Measurements from ENCODE around the gene OR12D1. TPM values are rescaled to one million over a fixed set of nuclear protein-coding genes. Genes with fewer than 3 reads are reported as not detected.

Gene OR12D1
- not detected for polyA plus RNA-seq (2013, experiment 1 of 4)
- not detected for polyA plus RNA-seq (2013, experiment 2 of 4)
- polyA plus RNA-seq (2013, experiment 3 of 4): not detected
- polyA plus RNA-seq (2013, experiment 4 of 4): not detected

GRCh38 chr6:29414588-29414987, at the start of gene OR12D1:
Gene OR12D1, plus strand, starts transcription at chr6:29414928.
- no peaks in the 10 kb centered on the region for H3K27me3 ChIP-seq (ENCODE audit: control insufficient read depth, insufficient read depth, low read length, poor library complexity, severe bottlenecking)
- H3K9me3 ChIP-seq (ENCODE audit: control insufficient read depth, low read length): no peaks in the 10 kb centered on the region
- H3K36me3 ChIP-seq (ENCODE audit: control insufficient read depth, insufficient read depth, low read length): no peaks in the 10 kb centered on the region
- no peak within 1 kb of the TSS for H3K4me3 ChIP-seq (ENCODE audit: insufficient read depth, low read depth, low read length)
- no peak within 1 kb of the TSS for H3K27ac ChIP-seq (ENCODE audit: insufficient read depth, low read depth, low read length, poor library complexity, severe bottlenecking)
- no peaks in the 10 kb centered on the region for H3K4me1 ChIP-seq (ENCODE audit: control insufficient read depth, insufficient read depth, low read length)

- H3K4me3 ChIP-seq (ENCODE audit: insufficient read depth, low read depth, low read length): no peak within 1 kb of the TSS
- no peaks in the 10 kb centered on the region for H3K9me3 ChIP-seq (ENCODE audit: control insufficient read depth, low read length)
- no peaks in the 10 kb centered on the region for H3K27me3 ChIP-seq (ENCODE audit: control insufficient read depth, insufficient read depth, low read length, poor library complexity, severe bottlenecking)
- whole genome bisulfite sequencing, 2 experiments: 85 to 91% methylated on average over 3 of the region's 3 CpGs
- H3K36me3 ChIP-seq (ENCODE audit: control insufficient read depth, insufficient read depth, low read length): no peaks in the 10 kb centered on the region
- no peak within 1 kb of the TSS for H3K27ac ChIP-seq (ENCODE audit: insufficient read depth, low read depth, low read length, poor library complexity, severe bottlenecking)
- no peaks in the 10 kb centered on the region for H3K4me1 ChIP-seq (ENCODE audit: control insufficient read depth, insufficient read depth, low read length)
Observed at GRCh38 chr6:29368765-29369164, 46.0 kb upstream of the OR12D1 start, which contains the start of gene OR5V1. Gene OR5V1, minus strand, starts transcription at chr6:29368865. Its CDS starts 12,670 bp downstream, at chr6:29356195.

- Histone ChIP-seq H3K4me1 (ENCODE audit: control insufficient read depth, insufficient read depth, low read length) (no peaks in the 10 kb centered on the region), H3K9me3 (ENCODE audit: control insufficient read depth, low read length) (no peaks in the 10 kb centered on the region), H3K27me3 (ENCODE audit: control insufficient read depth, insufficient read depth, low read length, poor library complexity, severe bottlenecking) (no peaks in the 10 kb centered on the region), H3K27ac (ENCODE audit: insufficient read depth, low read depth, low read length, poor library complexity, severe bottlenecking) (no peak within 1 kb of the TSS), H3K36me3 (ENCODE audit: control insufficient read depth, insufficient read depth, low read length) (no peaks in the 10 kb centered on the region), H3K4me3 (ENCODE audit: insufficient read depth, low read depth, low read length) (no peak within 1 kb of the TSS)
- no CpG with 5 or more reads among the region's 1 CpG for WGBS, 2 experiments
Observed at GRCh38 chr6:29375191-29375590, 39.5 kb upstream of the OR12D1 start, which contains the start of gene OR12D3. Gene OR12D3, minus strand, starts transcription at chr6:29375291. Its CDS starts 4 bp downstream, at chr6:29375287.

GRCh38 chr6:29376003-29376402, 38.7 kb upstream of the OR12D1 start:
- H3K27me3 ChIP-seq (ENCODE audit: control insufficient read depth, insufficient read depth, low read length, poor library complexity, severe bottlenecking): no peaks in the 10 kb centered on the region
- no peak overlapping the region for H3K4me3 ChIP-seq (ENCODE audit: insufficient read depth, low read depth, low read length)
- no peaks in the 10 kb centered on the region for H3K9me3 ChIP-seq (ENCODE audit: control insufficient read depth, low read length)
- H3K4me1 ChIP-seq (ENCODE audit: control insufficient read depth, insufficient read depth, low read length): no peaks in the 10 kb centered on the region
- H3K36me3 ChIP-seq (ENCODE audit: control insufficient read depth, insufficient read depth, low read length): no peaks in the 10 kb centered on the region
- no peak overlapping the region for H3K27ac ChIP-seq (ENCODE audit: insufficient read depth, low read depth, low read length, poor library complexity, severe bottlenecking)

- no peaks in the 10 kb centered on the region for H3K9me3 ChIP-seq (ENCODE audit: control insufficient read depth, low read length)
- no peak overlapping the region for H3K27ac ChIP-seq (ENCODE audit: insufficient read depth, low read depth, low read length, poor library complexity, severe bottlenecking)
- H3K27me3 ChIP-seq (ENCODE audit: control insufficient read depth, insufficient read depth, low read length, poor library complexity, severe bottlenecking): no peaks in the 10 kb centered on the region
- no peaks in the 10 kb centered on the region for H3K4me1 ChIP-seq (ENCODE audit: control insufficient read depth, insufficient read depth, low read length)
- 70 to 86% methylated on average over 3 to 4 of the region's 4 CpGs for WGBS, 2 experiments
- H3K4me3 ChIP-seq (ENCODE audit: insufficient read depth, low read depth, low read length): no peak overlapping the region
- no peaks in the 10 kb centered on the region for H3K36me3 ChIP-seq (ENCODE audit: control insufficient read depth, insufficient read depth, low read length)
Observed at GRCh38 chr6:29388533-29388932, 26.2 kb upstream of the OR12D1 start.

GRCh38 chr6:29395331-29395730, 19.4 kb upstream of the OR12D1 start, which contains the start of gene OR12D2:
Gene OR12D2, plus strand, starts transcription at chr6:29395631. Its CDS starts 1,069 bp downstream, at chr6:29396700.
- H3K9me3 ChIP-seq (ENCODE audit: control insufficient read depth, low read length): no peaks in the 10 kb centered on the region
- no peak within 1 kb of the TSS for H3K27ac ChIP-seq (ENCODE audit: insufficient read depth, low read depth, low read length, poor library complexity, severe bottlenecking)
- no peaks in the 10 kb centered on the region for H3K36me3 ChIP-seq (ENCODE audit: control insufficient read depth, insufficient read depth, low read length)
- H3K27me3 ChIP-seq (ENCODE audit: control insufficient read depth, insufficient read depth, low read length, poor library complexity, severe bottlenecking): no peaks in the 10 kb centered on the region
- no peak within 1 kb of the TSS for H3K4me3 ChIP-seq (ENCODE audit: insufficient read depth, low read depth, low read length)
- no peaks in the 10 kb centered on the region for H3K4me1 ChIP-seq (ENCODE audit: control insufficient read depth, insufficient read depth, low read length)

GRCh38 chr6:29399525-29399924, 15.2 kb upstream of the OR12D1 start:
- H3K4me1 ChIP-seq (ENCODE audit: control insufficient read depth, insufficient read depth, low read length): no peaks in the 10 kb centered on the region
- WGBS, 2 experiments: 73 to 88% methylated on average over 1 to 2 of the region's 2 CpGs
- no peaks in the 10 kb centered on the region for H3K36me3 ChIP-seq (ENCODE audit: control insufficient read depth, insufficient read depth, low read length)
- H3K27ac ChIP-seq (ENCODE audit: insufficient read depth, low read depth, low read length, poor library complexity, severe bottlenecking): no peak overlapping the region
- H3K4me3 ChIP-seq (ENCODE audit: insufficient read depth, low read depth, low read length): no peak overlapping the region
- no peaks in the 10 kb centered on the region for H3K27me3 ChIP-seq (ENCODE audit: control insufficient read depth, insufficient read depth, low read length, poor library complexity, severe bottlenecking)
- no peaks in the 10 kb centered on the region for H3K9me3 ChIP-seq (ENCODE audit: control insufficient read depth, low read length)

GRCh38 chr6:29403801-29404200, 10.9 kb upstream of the OR12D1 start:
- H3K4me1 ChIP-seq (ENCODE audit: control insufficient read depth, insufficient read depth, low read length): no peaks in the 10 kb centered on the region
- WGBS, 2 experiments: 88 to 94% methylated on average over 1 of the region's 1 CpG
- H3K36me3 ChIP-seq (ENCODE audit: control insufficient read depth, insufficient read depth, low read length): no peaks in the 10 kb centered on the region
- no peaks in the 10 kb centered on the region for H3K9me3 ChIP-seq (ENCODE audit: control insufficient read depth, low read length)
- no peak overlapping the region for H3K27ac ChIP-seq (ENCODE audit: insufficient read depth, low read depth, low read length, poor library complexity, severe bottlenecking)
- H3K4me3 ChIP-seq (ENCODE audit: insufficient read depth, low read depth, low read length): no peak overlapping the region
- no peaks in the 10 kb centered on the region for H3K27me3 ChIP-seq (ENCODE audit: control insufficient read depth, insufficient read depth, low read length, poor library complexity, severe bottlenecking)

GRCh38 chr6:29419516-29419915, 4.8 kb downstream of the OR12D1 start:
- H3K27me3 ChIP-seq (ENCODE audit: control insufficient read depth, insufficient read depth, low read length, poor library complexity, severe bottlenecking): no peaks in the 10 kb centered on the region
- 92 to 94% methylated on average over 3 of the region's 3 CpGs for WGBS, 2 experiments
- H3K4me1 ChIP-seq (ENCODE audit: control insufficient read depth, insufficient read depth, low read length): no peaks in the 10 kb centered on the region
- no peak overlapping the region for H3K27ac ChIP-seq (ENCODE audit: insufficient read depth, low read depth, low read length, poor library complexity, severe bottlenecking)
- H3K9me3 ChIP-seq (ENCODE audit: control insufficient read depth, low read length): no peaks in the 10 kb centered on the region
- H3K4me3 ChIP-seq (ENCODE audit: insufficient read depth, low read depth, low read length): no peak overlapping the region
- no peaks in the 10 kb centered on the region for H3K36me3 ChIP-seq (ENCODE audit: control insufficient read depth, insufficient read depth, low read length)

- no peak overlapping the region for H3K4me3 ChIP-seq (ENCODE audit: insufficient read depth, low read depth, low read length)
- H3K27ac ChIP-seq (ENCODE audit: insufficient read depth, low read depth, low read length, poor library complexity, severe bottlenecking): no peak overlapping the region
- 97 to 100% methylated on average over 2 of the region's 2 CpGs for WGBS, 2 experiments
- no peaks in the 10 kb centered on the region for H3K27me3 ChIP-seq (ENCODE audit: control insufficient read depth, insufficient read depth, low read length, poor library complexity, severe bottlenecking)
- no peaks in the 10 kb centered on the region for H3K36me3 ChIP-seq (ENCODE audit: control insufficient read depth, insufficient read depth, low read length)
- H3K4me1 ChIP-seq (ENCODE audit: control insufficient read depth, insufficient read depth, low read length): no peaks in the 10 kb centered on the region
- H3K9me3 ChIP-seq (ENCODE audit: control insufficient read depth, low read length): no peaks in the 10 kb centered on the region
Observed at GRCh38 chr6:29424168-29424567, 9.4 kb downstream of the OR12D1 start.

GRCh38 chr6:29424575-29424974, 9.8 kb downstream of the OR12D1 start:
- H3K4me1 ChIP-seq (ENCODE audit: control insufficient read depth, insufficient read depth, low read length): no peaks in the 10 kb centered on the region
- no peak overlapping the region for H3K4me3 ChIP-seq (ENCODE audit: insufficient read depth, low read depth, low read length)
- no peaks in the 10 kb centered on the region for H3K27me3 ChIP-seq (ENCODE audit: control insufficient read depth, insufficient read depth, low read length, poor library complexity, severe bottlenecking)
- no peaks in the 10 kb centered on the region for H3K9me3 ChIP-seq (ENCODE audit: control insufficient read depth, low read length)
- no peaks in the 10 kb centered on the region for H3K36me3 ChIP-seq (ENCODE audit: control insufficient read depth, insufficient read depth, low read length)
- WGBS, 2 experiments: 73 to 83% methylated on average over 2 of the region's 2 CpGs
- H3K27ac ChIP-seq (ENCODE audit: insufficient read depth, low read depth, low read length, poor library complexity, severe bottlenecking): no peak overlapping the region

Measured in ectodermal cell (in vitro differentiated cells).